HG03175 (cell line): ENCODE results near the gene NUP210L.
"Not testable (repeated sequence)": the region's sequence is repeated elsewhere in the genome, so short reads cannot be mapped to it uniquely, and the experiment has no call there.

Source experiments
- ATAC-seq: cut with Tn5 transposase; IDR thresholded peaks from one replicate; pipeline ENCODE4 v1.9.1; 2021; ENCODE audit warnings: mild to moderate bottlenecking, moderate library complexity; ENCODE audit not compliant: unreplicated experiment

The NUP210L gene

DNA sequence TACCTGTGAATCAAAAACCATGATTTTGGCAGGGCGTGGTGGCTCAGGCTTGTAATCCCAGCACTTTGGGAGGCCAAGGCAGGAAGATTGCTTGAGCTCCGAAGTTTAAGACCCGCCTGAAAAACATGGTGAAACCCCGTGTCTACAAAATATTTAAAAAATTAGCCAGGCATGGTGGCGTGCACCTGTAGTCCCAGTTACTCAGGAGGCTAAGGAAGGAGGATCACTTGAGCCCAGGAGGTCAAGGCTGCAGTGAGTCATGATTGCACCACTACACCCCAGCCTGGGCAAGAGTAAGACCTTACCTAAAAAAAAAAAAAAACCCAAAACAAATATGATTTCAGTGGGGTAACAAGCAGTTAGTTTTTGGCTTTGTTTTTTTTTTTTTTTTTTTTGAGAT is 54.7 kb downstream of the NUP210L start:
- ATAC-seq: not testable (repeated sequence)

- ATAC-seq: no peak
Observed at GRCh38 chr1:154097873-154098272, 57.0 kb downstream of the NUP210L start.

DNA sequence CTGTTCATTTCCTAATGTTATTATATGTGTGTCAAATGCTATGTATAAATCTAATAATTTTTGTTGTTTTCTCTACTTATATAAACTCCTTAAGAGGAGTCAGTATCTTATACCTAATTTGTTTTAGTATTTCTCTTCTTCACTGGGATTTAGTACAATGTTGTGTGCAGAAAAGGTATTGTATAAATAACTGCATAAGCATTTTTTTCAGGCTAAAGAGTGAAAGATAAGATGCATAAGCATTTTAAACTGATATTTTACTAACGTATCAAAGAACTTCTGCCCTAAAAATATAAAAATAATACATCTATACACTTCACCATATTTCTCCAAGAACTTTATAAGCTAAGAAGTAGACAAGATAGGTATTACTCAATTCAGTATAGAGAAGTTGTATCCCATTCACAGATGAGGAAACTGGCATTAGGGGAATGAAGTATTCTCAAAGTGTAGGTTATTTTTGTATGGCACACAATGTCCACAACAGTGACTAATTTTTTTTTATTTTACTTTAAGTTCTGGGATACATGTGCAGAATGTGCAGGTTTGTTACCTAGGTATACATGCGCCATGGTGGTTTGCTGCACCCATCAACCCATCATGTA is 59.3 kb downstream of the NUP210L start:
- no peak for ATAC-seq

- no peak for ATAC-seq
Observed at GRCh38 chr1:154094411-154094810, 60.5 kb downstream of the NUP210L start.

GRCh38 chr1:154093699-154094098 is 61.2 kb downstream of the NUP210L start:
- no peak for ATAC-seq

DNA sequence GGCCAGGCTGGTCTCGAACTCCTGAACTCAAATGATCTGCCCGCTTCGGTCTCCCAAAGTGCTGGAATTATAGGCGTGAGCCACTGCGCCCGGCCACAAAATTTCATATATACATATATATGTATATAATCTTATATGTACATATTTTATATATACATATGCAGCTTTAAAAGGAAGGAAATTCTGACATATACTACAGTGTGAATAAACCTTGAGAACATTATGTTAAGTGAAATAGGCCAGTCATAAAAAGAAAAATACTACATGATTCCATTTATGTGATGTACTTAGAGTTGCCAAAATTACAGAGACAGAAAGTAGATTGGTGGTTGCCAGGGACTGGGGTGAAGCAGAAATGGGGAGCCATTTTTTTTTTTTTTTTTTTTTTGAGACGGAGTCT is 63.2 kb downstream of the NUP210L start:
- ATAC-seq: no peak

- no peak for ATAC-seq
Observed at GRCh38 chr1:154087574-154087973, 67.3 kb downstream of the NUP210L start.

DNA sequence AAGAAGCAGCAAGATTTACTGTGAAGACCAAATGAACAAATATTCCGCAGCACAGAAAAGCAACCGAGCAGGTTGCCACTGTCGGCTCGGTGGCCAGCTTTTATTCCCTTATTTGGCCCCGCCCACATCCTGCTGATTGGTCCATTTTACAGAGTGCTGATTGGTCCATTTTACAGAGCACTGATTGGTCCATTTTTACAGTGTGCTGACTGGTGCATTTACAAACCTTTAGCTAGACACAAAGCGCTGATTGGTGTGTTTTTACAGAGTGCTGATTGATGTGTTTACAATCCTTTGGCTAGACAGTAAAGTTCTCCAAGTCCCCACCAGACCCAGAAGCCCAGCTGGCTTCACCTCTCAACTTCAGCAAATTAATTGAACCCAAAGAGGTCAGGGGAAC is 71.8 kb downstream of the NUP210L start:
- not testable (repeated sequence) for ATAC-seq

GRCh38 chr1:154081386-154082126 is 73.3 kb downstream of the NUP210L start:
- no peak for ATAC-seq

DNA sequence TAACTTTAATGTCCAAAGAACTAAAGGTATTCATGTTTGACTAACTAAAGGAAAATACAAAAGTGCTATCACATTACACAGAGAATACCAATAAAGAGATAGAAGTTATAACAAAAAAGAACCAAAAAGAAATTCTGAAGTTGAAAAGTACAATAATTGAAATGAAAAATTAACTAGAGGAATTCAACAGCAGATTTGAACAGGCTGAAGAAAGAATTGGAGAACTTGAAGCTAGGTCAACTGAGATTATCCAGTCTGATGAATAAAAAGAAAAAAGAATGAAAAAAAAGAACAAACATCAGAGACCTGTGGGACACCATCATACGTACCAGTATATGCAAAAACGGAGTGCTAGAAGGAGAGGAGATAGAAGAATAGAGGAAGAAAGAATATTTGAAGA is 78.5 kb downstream of the NUP210L start:
- ATAC-seq: no peak

GRCh38 chr1:154075746-154076145 is 79.1 kb downstream of the NUP210L start:
- ATAC-seq: no peak

DNA sequence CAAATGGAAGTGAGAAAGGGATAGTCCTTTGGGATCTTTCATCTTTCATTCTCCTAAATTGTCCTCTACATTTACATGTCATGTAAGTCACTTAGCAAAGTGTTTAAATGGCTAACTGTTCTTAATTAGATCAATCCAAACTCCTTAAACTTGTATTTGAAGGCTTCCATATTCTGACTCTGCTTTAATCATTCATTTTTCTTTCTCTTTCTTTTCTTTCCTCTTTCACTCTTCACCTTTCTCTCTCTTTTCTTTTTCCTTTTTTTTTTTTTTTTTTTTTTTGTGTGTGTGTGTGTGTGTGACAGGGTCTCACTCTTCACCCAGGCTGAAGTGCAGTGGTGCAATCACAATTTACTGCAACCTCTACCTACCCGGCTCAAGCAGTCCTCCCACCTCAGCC is 92.6 kb downstream of the NUP210L start:
- ATAC-seq: no peak

DNA sequence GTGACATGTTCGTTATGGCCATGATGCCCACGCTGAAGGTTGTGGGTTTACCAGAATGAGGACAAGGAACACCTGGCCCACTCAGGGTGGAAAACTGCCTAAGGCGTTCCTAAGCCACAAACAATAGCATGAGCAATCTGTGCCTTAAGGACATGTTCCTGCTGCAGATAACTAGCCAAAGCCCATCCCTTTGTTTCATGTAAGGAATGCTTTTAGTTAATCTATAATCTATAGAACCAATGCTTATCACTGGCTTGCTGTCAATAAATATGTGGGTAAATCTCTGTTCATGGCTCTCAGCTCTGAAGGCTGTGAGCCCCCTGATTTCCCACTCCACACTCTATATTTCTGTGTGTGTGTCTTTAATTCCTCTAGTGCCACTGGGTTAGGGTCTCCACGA is 107.4 kb downstream of the NUP210L start:
- not testable (repeated sequence) for ATAC-seq

DNA sequence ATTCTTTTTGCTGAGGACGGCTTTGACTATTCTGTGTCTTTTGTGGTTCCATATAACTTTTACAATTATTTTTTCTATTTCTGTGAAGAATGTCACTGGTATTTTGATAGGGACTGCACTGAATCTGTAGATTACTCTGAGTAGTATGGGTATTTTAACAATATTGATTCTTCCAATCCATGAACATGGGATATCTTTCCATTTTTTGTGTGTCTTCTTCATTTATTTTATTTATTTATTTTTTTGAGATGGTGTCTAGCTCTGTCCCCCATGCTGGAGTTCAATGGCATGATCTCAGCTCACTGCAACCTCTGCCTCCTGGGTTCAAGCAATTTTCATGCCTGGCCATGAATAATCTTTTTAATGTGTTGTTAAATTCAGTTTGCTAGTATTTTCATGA is 121.2 kb downstream of the NUP210L start:
- ATAC-seq: not testable (repeated sequence)

DNA sequence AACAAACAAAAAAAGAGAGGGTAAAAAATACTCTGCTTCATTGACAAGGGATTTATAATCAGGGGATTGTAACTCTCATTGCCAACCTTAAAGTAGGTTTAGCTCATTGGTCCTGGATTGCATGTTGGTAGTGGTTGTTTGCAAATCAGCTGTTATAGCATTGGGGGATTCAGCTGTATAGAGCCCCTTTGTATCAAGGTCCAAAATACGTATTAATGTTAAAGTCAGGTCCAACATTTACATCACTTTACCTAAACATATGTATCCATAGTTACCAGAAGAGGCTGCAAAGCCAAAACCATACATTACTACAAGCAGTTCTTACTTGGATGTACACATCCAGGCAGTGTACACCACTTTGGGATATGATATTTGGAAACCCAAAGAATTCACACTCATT is 134.9 kb downstream of the NUP210L start:
- no peak for ATAC-seq

- no peak for ATAC-seq
Observed at GRCh38 chr1:154019269-154019668, 135.6 kb downstream of the NUP210L start.

DNA sequence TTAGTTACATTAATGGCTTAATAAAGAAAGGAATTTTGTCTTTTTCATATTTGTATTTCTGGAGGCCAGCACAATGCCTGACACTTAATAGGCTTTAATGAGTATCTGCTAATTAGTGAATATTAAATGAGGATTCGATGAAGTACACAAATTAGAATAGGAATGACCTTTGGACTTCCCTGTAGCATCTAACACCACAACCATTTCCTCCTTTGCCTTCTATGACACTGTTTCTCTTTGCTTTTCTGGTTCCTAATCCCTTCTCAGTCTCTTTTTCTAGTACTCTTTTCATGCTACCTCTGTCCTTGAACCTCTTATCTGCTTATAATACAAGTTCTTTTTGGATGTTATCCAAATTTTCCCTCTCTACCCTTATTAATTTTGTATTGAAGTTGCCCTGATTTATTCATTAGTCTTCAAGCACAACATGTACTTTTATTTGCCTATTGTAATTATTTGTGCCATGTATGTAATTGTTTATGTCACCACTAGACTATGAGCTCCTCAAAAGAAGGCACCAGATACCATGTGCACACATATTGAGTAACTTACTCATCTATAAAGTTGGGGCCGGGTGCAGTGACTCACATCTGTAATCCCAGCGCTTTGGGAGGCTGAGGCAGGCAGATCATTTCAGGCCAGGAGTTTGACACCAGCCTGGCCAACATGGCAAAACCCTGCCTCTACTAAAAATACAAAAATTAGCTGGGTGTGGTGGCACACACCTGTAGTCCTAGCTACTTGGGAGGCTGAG is 140.5 kb downstream of the NUP210L start:
- ATAC-seq: no peak

GRCh38 chr1:154012543-154012942 is 142.3 kb downstream of the NUP210L start:
- not testable (repeated sequence) for ATAC-seq

GRCh38 chr1:154012129-154012528 is 142.7 kb downstream of the NUP210L start:
- no peak for ATAC-seq

DNA sequence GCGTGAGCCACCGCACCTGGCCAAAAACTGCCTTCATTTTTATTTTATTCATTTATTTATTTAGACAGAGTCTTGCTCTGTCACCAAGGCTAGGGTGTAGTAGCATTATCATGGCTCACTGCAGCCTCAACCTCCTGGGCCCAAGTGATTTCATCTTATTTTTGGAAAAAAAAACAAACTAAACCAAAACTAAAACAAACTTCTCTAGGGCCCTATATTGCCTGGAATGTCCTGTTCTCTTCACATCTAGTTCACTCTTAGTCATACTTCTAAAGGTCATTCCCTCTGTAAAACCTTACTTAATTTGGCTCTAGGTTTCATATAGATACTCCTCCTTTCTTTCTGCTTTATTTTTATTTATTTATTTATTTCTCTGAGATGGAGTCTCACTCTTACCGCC is 148.7 kb downstream of the NUP210L start:
- no peak for ATAC-seq

DNA sequence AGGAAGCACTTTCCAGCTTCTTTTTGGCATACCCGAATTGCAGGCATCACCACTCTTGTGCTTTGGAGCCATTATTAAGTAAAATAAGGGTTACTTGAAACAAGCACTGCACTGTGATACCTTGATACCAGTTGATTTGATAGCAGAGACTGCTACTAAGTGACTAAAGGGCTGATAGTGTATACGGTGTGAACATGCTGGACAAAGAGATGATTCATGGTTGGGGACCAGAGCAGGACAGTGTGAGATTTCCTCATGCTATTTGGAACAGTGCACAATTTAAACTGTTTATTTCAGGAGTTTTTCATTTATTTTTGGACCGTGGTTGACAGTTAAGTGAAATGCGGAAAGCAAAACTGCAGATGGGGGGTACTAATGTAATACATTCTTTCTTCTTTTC is 154.5 kb downstream of the NUP210L start:
- ATAC-seq: no peak

DNA sequence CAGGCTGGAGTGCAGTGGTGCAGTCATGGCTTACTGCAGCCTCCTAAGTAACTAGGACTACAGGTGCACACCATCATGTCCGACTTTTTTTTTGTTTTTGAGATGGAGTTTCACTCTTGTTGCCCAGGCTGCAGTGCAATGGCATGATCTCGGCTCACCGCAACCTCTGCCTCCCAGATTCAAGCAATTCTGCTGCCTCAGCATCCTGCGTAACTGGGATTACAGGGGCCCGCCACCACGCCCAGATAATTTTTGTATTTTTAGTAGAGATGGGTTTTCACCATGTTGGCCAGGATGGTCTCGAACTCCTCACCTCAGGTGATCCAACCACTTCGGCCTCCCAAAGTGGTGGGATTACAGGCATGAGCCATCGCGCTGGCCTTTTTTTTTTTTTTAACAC is 158.0 kb downstream of the NUP210L start:
- not testable (repeated sequence) for ATAC-seq
